HepG2 (cell line): ENCODE measurements around the gene FILIP1. TPM values are rescaled to one million over a fixed set of nuclear protein-coding genes. Genes with fewer than 3 reads are reported as not detected.

Experiments
- AFF4 ChIP-seq: sonication (generic); formaldehyde crosslinking; IDR thresholded peaks from 2 replicates; pipeline ENCODE4 v1.4.0; 2020; ENCODE audit warnings: missing genetic modification reagents
- CHD2 ChIP-seq: IDR thresholded peaks from 2 replicates; pipeline ENCODE4 v1.6.1; 2011; ENCODE audit warnings: low read depth, low read length, improper control_type of control experiment
- CSRNP2 ChIP-seq: sonication (generic); formaldehyde crosslinking; conservative IDR thresholded peaks from 2 replicates; pipeline ENCODE4 v1.8.0; 2022; ENCODE audit warnings: low read depth, missing genetic modification reagents
- DMTF1 ChIP-seq: sonication (generic); formaldehyde crosslinking; IDR thresholded peaks from 2 replicates; pipeline ENCODE4 v1.4.0; 2020; ENCODE audit warnings: mild to moderate bottlenecking, missing genetic modification reagents
- GATAD2A ChIP-seq: IDR thresholded peaks from 2 replicates; pipeline ENCODE4 v1.6.1; 2016
- HOXA9 ChIP-seq: sonication (generic); formaldehyde crosslinking; IDR thresholded peaks from 2 replicates; pipeline ENCODE4 v1.8.1; 2022; ENCODE audit warnings: missing genetic modification reagents, mild to moderate bottlenecking, moderate library complexity, borderline replicate concordance
- NFIC ChIP-seq: IDR thresholded peaks from 2 replicates; pipeline ENCODE4 v1.6.1; 2012; ENCODE audit warnings: mild to moderate bottlenecking, low read length, inconsistent platforms
- NFYB ChIP-seq: sonication (generic); formaldehyde crosslinking; IDR thresholded peaks from 2 replicates; pipeline ENCODE4 v1.4.0; 2020; ENCODE audit warnings: missing genetic modification reagents
- PAF1 ChIP-seq: IDR thresholded peaks from 2 replicates; pipeline ENCODE4 v1.6.1; 2016; ENCODE audit warnings: missing genetic modification reagents, missing compliant biosample characterization
- REST ChIP-seq, 2 experiments: IDR thresholded peaks; 2 replicates each; pipeline ENCODE4 v1.6.1; 2011 to 2012; ENCODE audit warnings: low read length in 2 of 2, borderline replicate concordance in 1 of 2, low read depth in 1 of 2, mild to moderate bottlenecking in 1 of 2, moderate library complexity in 1 of 2
- SMARCC2 ChIP-seq: fragments of 450-650 bp; IDR thresholded peaks from 2 replicates; pipeline ENCODE4 v1.6.1; 2017; ENCODE audit warnings: antibody characterized with exemption, mild to moderate bottlenecking
- SNAPC5 ChIP-seq: sonication (generic); formaldehyde crosslinking; IDR thresholded peaks from 2 replicates; pipeline ENCODE4 v1.8.1; 2023; ENCODE audit warnings: mild to moderate bottlenecking, missing genetic modification reagents, borderline replicate concordance
- ZFP62 ChIP-seq: sonication (generic); formaldehyde crosslinking; IDR thresholded peaks from 2 replicates; pipeline ENCODE4 v1.4.0; 2020; ENCODE audit warnings: missing genetic modification reagents
- ZNF460 ChIP-seq: sonication (generic); formaldehyde crosslinking; IDR thresholded peaks from 2 replicates; pipeline ENCODE4 v1.5.1; 2020; ENCODE audit warnings: missing genetic modification reagents, mild to moderate bottlenecking, borderline replicate concordance
- ZNF567 ChIP-seq: sonication (generic); formaldehyde crosslinking; IDR thresholded peaks from 2 replicates; pipeline ENCODE4 v1.8.1; 2023; ENCODE audit warnings: mild to moderate bottlenecking, missing genetic modification reagents, borderline replicate concordance
- ZNF570 ChIP-seq: sonication (generic); formaldehyde crosslinking; IDR thresholded peaks from 2 replicates; pipeline ENCODE4 v1.4.0; 2020; ENCODE audit warnings: mild to moderate bottlenecking, missing genetic modification reagents, borderline replicate concordance
- ZNF782 ChIP-seq: sonication (generic); formaldehyde crosslinking; IDR thresholded peaks from 2 replicates; pipeline ENCODE4 v1.4.0; 2020; ENCODE audit warnings: missing genetic modification reagents, mild to moderate bottlenecking, borderline replicate concordance
- polyA plus RNA-seq, 8 experiments: library from polyadenylated mRNA; depleted of rRNA in 3 of 8; stranded (reverse) in 7 of 8; unstranded in 1 of 8; fragments of >200 nt; fragmentation: Illumina TruSeq in 4 of 8; extraction: Trizol in 4 of 8; gene quantifications; 2 replicates each; pipeline versions ENCODE4 v1.2.1 to v1.2.3, GENCODE V29; 2011 to 2016; ENCODE audit warnings: low read depth in 4 of 8, missing spikeins in 1 of 8, mixed read lengths in 1 of 8; ENCODE audit not compliant: insufficient read depth in 1 of 8
- total RNA-seq, 5 experiments: library from RNA; depleted of rRNA; stranded (reverse); fragments of >200 nt; fragmentation: Illumina TruSeq; extraction: Trizol; gene quantifications; 2 replicates each; pipeline ENCODE4 v1.2.3, GENCODE V29; 2016; ENCODE audit warnings: low read depth in 1 of 5

FILIP1 gene
- total and polyA plus RNA-seq, 2 of the 13 experiments (the other 11 are each of a cell fraction or from before 2014, with no cell fraction given), result not detected

- peak in 1 of 2 experiments; percentile 71; a peak in 1 of 4 replicates for TF ChIP-seq REST (IDR thresholded peaks at IDR 0.05; ENCODE audit: borderline replicate concordance in 1 of 2, low read depth in 1 of 2, low read length in 2 of 2)
- no peak for TF ChIP-seq PAF1
- peak; percentile 90; the same call in 1 of the 2 replicates for TF ChIP-seq DMTF1 (CRISPR knock-in tag)
- no peak for TF ChIP-seq NFIC
- peak; percentile 59 for TF ChIP-seq GATAD2A (CRISPR knock-in tag)
- TF ChIP-seq CHD2, result no peak
- TF ChIP-seq NFYB (CRISPR knock-in tag), result peak; percentile 72
- TF ChIP-seq ZFP62 (CRISPR knock-in tag), result no peak
- TF ChIP-seq ZNF570 (CRISPR knock-in tag), result no peak
- no peak for TF ChIP-seq CSRNP2
- TF ChIP-seq ZNF460 (CRISPR knock-in tag), result no peak
- no peak for TF ChIP-seq ZNF567 (CRISPR knock-in tag)
- no peak for TF ChIP-seq SMARCC2
- no peak for TF ChIP-seq AFF4 (CRISPR knock-in tag)
- TF ChIP-seq HOXA9 (CRISPR knock-in tag), result no peak
- TF ChIP-seq SNAPC5 (CRISPR knock-in tag), result no peak
- 0 out of 2 replicates have a peak, but pooled peaks have one; percentile 46 for TF ChIP-seq ZNF782 (CRISPR knock-in tag)
These were observed 208.8 kb downstream of the FILIP1 start, which contains the start of gene TMEM30A (continued) for GRCh38 chr6:75284632-75285282.
